ENCODE measurements around the gene CCDC138. TPM values are rescaled to one million over a fixed set of nuclear protein-coding genes. Genes with fewer than 3 reads are reported as not detected.
A peak's percentile ranks its signal among the peaks of the same experiment; 100 is the strongest.

The CCDC138 gene
- polyA plus RNA-seq, 4 donors: 10.7 to 18.6 (median 17.2) TPM

DNA sequence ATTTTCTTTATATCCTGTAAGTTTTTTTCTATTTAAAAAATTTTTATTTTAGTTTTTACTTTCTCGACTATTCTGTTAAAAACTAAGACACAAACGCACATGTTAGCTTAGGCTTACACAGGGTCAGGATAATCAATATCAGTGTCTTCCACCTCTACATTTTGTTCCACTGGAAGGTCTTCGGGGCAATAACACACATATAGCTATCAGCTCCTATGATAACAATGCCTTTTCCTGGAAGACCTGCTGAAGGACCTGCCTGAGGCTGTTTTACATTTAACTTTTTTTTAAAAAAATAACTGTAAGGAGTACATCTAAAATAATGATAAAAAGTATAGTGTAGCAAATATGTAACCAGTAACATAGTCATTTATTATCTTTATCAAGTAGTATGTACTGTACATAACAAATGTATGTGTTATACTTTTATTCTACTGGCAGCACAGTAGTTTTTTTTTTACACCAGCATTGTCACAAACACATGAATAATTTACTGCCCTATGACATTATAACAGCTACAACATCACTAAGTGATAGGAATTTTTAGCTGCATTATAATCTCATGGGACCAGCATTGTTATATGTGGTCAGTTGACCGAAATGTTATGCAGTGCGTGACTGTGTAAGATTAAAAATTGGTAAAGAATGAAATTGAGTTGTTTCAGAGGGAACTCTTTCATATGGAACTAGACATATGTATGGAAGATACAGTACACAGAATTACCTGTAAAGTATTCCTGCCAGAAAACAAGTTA is 37.9 kb downstream of the CCDC138 start:
- DNase-seq (ENCODE audit: low read depth in 4 of 4, low spot score in 3 of 4): no peak

DNA sequence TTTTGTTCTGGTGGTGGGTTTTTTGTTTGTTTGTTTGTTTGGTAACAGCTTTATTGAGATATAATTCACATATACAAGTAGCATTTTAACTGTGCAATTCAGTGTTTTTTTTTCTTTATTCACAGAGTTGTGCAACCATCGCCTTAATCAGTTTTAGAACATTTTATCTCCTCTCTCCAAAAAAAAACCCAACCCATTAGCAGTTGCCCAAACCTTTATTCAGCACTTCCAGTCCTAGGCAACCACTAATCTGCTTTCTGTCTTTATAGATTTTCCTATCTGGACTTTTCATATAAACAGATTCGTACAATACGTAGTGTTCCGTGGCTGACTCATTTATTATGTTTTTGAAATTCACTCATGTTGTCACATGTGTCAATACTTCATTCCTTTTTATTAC is 38.7 kb downstream of the CCDC138 start:
- no peak for DNase-seq (ENCODE audit: low read depth in 4 of 4, low spot score in 3 of 4)

DNA sequence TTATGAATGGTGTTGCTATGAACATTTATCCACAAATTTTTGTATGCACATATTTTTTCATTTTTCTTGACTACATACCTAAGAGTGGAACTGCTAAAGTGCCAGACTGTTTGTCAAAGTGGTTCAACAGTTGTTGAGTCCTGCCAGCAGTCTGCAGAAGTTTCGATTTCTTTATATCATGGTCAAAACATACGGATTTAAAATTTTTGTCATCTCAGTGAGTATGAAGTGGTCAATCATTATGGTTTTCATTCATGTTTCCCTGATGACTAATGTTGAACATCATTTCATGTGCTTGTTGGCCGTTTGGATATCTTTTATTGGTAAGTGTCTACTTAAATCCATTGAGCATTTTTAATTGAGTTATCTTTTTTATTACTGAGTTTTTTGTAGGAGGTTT is 39.2 kb downstream of the CCDC138 start:
- no peak for DNase-seq (ENCODE audit: low read depth in 4 of 4, low spot score in 3 of 4)

DNA sequence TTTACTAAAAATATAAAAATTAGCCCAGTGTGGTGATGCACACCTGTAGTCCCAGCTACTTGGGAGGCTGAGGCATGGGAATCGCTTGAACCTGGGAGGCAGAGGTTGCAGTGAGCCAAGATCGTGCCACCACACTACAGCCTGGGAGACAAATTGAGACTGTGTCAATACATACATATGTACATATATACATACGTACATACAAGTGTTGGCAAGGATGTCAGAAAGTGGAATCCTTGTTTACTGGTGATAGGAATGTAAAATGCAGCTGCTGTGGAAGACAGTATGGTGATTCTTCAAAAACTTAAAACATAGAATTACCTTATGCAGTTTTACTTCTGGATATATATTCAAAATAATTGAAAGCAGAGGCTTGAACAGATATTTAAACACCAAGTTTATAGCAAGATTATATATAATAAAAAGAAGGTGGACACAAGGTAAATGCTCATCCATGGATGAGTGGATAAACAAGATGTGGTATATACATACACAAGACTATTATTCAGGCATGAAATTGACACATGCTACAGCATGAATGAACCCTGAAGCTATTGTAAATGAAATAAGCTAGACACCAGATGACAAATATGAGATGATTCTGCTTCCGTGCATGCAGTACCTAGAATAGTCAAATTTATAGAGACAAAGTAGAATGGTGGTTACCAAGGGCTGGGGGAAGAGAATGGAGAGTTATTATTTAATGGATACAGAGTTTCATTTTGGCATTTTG is 43.2 kb downstream of the CCDC138 start:
- DNase-seq (ENCODE audit: low read depth in 4 of 4, low spot score in 3 of 4): no peak

DNA sequence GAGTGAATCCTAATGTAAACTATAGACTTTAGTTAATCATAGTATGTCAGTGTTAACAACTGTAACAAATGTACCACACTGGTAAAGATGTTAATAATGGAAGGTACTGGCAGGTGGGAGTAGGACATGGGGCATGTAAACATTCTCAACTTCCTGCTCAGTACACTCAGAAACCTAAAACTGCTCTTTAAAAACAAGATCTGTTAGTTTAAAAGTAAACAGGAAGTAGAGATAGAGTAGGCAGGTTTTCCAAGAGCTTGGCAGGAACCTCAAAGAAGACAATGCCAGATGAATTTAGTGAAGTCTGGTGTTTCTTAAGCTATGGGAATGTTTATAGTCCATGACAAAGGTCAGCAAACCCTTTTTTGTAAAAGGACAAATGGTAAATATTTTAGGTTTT is 46.6 kb downstream of the CCDC138 start:
- DNase-seq (ENCODE audit: low read depth in 4 of 4, low spot score in 3 of 4): no peak

DNA sequence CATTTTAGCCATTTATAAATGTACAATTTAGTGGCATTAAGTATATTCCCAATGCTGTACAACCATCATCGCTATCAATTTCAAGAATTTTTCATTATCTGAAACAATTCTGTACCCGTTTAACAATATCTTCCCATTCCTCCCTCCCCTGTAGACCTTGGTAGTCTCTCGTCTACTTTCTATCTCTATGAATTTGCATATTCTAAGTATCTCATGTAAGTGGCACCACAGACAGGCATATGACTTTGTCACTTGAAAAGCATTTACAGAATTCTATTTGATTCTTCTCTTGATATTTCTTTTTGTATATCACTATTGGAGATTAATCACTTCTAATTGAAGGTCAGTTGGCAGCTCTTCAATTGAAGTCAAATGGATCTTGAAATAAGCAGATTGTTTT is 48.0 kb downstream of the CCDC138 start:
- DNase-seq (ENCODE audit: low read depth in 4 of 4, low spot score in 3 of 4): no peak

DNA sequence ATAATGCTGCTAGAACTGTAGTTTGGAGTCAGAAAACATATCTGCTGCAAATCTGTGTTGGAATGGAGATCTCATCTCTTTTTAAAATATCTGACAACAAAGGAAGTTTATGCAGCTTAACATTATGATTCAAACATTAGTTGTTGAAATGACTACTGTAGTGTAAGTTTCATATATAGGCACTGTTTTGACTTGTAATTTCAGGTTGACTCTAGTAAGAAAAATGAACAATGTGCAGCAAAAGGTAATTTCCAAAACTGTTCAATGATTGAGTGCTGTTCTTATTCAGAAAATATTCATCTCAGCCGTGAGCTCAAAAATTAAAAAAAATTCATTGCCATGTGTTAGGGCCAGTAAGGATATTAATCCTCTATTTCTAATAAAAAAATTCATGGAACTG is 48.5 kb downstream of the CCDC138 start:
- no peak for DNase-seq (ENCODE audit: low read depth in 4 of 4, low spot score in 3 of 4)

DNA sequence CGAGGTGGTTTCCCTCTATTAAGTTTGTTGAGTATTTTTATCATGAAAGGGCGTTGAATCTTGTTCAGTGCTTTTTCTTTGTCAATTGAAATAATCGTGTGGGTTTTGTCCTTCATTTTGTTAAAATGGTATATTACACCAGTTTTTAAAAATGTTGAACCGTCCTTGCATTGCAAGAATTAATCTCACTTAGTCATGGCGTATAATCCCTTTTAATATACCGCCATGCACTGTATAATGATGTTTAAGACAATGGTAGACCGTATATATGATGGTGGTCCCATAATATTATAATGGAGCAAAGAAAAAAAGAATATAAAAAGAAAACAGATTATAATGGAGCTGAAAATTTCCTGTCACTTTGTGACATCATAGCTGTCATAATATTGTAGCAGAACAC is 50.6 kb downstream of the CCDC138 start:
- no peak for DNase-seq (ENCODE audit: low read depth in 4 of 4, low spot score in 3 of 4)

DNA sequence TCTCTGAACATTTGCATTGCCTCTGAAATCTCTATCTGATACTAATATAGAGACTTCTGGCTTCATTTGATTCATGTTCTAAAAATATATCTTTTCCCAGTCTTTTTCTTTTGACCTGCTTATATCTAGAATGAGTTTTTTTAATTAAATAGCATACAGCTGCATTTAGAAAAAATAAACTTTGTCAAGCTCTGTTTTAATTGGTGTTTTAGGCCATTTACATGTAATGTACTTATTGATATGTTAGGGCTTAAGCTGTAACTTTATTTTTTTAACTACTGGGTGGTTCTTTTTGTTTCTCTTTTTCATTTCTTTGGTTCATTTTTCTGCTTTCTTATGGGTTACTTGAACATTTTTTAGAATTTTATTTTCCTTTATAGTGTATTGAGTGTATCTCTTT is 54.9 kb downstream of the CCDC138 start:
- no peak for DNase-seq (ENCODE audit: low read depth in 4 of 4, low spot score in 3 of 4)

DNA sequence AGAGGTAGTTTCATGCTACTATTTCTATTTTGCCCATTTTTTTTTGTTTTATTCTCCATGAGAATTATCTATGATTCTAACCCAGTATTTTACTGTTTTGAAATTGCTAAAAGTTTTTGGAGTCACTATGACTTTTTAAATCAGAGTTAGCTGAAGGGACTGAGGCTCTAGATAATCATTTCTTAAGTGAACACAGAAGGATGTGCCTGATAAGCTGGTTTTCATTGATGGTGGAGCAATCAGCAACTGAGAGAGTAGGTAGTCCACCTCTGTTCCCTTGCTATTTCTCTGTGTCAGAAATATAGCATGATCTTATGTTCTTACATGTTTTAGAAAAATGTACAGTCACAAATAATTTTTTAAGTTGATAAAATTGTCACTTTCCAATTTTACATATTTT is 59.4 kb downstream of the CCDC138 start:
- DNase-seq (ENCODE audit: low read depth in 4 of 4, low spot score in 3 of 4): no peak

DNA sequence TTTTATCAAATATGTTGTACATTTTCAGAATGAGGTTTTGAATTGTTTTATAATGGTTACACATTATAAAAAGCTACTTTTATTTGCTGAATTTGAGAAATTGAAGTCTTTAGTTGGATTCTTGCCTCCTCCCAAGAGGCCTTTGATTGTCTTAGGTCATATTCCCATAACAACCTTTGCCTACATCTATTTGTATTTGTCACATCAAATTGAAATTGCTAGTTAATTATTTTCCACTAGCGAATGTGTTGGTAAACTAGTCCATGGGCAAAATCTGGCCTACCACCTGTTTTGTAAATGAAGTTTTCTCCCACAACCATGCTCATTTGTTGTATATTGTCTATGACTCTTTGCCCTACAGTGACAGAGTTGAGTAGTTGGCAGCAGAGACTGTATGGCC is 60.4 kb downstream of the CCDC138 start:
- DNase-seq (ENCODE audit: low read depth in 4 of 4, low spot score in 3 of 4): no peak

DNA sequence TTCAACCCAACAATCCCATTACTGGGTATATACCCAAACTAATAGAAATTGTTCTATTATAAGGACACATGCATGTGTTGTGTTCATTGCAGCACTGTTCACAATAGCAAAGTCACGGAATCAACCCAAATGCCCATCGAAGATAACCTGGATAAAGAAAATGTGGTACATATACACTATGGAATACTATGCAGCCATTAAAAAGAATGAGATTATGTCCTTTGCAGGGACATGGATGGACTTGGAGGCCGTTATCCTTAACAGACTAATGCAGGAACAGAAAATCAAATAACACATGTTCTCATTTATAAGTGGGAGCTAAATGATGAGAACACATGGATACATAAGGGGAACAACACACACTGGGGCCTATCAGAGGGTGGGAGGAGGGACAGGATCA is 65.8 kb downstream of the CCDC138 start:
- no peak for DNase-seq (ENCODE audit: low read depth in 4 of 4, low spot score in 3 of 4)

DNA sequence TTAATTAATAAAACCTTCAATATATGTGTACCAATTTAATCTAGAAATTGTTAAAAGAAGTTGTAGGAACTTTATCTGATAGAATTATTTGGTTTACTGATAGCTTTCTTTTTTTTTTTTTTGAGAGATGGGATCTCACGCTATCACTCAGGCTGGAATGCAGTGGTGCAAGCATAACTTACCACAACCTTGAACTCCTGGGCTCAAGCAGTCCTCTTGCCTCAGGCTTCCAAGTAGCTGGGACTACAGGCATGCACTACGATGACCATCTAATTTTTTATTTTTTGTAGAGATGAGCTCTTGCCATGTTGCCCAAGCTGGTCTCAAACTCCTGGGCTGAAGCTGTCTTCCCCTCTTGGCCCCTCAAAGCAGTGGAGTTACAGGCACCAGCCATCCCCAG is 66.8 kb downstream of the CCDC138 start:
- no peak for DNase-seq (ENCODE audit: low read depth in 4 of 4, low spot score in 3 of 4)

DNA sequence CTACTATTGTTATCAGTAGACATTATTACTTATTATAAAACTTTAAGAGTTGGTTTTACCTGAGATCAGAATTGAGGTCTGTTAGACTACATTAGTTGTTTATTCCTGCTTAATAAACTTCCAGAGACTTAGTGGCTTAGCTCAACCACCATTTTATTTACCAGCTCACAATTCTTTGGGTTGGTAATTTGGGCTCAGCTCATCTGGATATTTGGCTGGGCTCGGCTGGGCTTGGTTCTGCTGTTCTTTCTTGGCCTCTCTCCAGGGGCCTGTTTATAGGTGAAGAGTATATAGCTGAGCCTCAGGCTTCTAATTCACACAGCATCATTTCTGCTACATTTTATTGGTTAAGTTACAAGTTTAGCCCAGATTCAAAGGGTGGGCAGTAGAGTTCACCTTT is 67.9 kb downstream of the CCDC138 start:
- no peak for DNase-seq (ENCODE audit: low read depth in 4 of 4, low spot score in 3 of 4)

DNA sequence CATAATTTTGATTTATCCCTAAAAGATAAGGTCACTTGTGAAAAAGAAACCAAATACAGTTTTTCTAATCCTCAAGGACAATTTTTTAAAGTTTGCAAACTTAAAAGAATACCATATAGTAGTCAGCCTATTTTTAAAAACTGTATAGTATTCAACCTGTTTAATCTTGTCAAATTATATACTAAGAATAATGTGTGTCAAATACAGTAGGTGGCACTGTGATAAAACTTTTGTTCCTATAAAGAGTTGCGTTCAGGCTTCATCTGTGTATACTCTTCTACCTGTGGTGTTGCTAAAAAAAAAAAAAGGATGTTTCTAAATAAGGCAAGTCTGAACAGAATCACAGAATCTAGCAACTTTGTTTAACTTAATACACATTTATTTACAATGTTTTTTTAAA is 68.6 kb downstream of the CCDC138 start:
- DNase-seq (ENCODE audit: low read depth in 4 of 4, low spot score in 3 of 4): peak in 2 of 4 donors; percentile 2 to 10

DNA sequence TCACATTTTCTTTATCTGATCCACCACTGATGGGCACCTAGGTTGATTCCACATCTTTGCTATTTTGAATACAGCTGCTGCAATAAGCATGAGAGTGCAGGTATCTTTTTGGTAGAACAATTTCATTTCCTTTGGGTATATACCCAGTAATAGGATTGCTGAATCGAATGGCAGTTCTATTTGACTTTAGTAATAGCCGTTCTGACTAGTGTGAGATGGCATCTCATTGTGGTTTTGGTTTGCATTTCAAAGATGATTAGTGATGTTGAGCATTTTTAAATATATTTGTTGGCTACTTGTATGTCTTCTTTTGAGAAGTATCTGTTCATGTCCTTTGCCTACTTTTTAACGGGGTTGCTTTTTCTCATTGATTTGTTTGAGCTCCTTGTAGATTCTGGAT is 72.3 kb downstream of the CCDC138 start:
- no peak for DNase-seq (ENCODE audit: low read depth in 4 of 4, low spot score in 3 of 4)

DNA sequence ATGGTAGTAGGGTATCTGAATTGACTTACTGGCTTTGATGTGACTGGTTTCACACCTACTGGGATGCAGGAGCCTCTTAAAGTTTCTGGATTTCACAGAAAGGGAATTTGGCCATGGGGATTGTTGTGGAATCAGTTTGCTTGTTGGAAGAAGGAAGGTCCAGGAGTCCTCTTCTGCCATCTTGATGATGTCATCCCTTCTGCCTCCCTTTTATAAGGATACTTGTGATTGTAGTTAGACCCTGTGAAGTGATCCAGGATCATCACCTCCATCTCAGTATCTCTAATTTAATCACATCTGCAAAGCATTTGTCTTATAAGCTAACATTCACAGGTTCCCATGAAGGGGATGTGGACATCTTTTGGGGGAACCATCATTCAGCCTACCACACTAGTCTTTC is 79.5 kb downstream of the CCDC138 start:
- no peak for DNase-seq (ENCODE audit: low read depth in 4 of 4, low spot score in 3 of 4)

DNA sequence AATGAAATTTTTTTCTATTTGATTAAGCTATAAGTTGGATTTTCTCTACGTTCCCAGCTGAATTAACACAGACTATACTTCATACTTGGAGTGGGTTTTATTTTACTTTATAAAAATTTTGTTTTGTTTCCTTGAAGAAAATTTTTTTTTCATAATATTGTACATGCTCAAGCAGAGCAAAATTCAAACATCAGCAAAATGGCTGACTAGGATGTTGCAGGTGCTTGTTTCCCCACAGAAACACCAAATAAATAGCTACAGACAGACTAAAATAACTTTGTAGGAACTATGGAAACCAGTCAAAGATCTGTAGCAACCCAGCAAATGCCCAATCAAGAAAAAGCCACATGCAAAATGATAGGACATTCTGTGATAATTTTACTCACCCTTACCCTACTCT is 82.3 kb downstream of the CCDC138 start:
- DNase-seq (ENCODE audit: low read depth in 4 of 4, low spot score in 3 of 4): no peak

DNA sequence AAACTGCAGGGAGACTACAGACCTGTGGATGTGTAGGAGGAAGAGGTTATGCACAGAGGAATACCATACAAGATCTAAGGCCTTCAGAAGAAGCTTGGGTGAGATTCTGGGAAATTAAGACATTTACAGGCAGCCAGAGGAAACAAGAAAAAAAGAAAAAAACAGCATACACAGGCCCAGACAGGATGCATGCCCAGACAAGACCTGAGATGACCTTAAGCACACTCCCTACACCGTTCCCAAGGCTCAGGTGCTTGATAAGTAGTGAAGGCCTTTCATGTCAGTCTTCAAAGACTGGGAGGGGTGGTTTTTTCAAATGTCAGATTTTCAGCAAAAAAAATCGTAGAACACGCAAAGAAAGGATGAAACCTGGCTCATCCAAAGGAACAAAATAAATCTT is 83.0 kb downstream of the CCDC138 start:
- DNase-seq (ENCODE audit: low read depth in 4 of 4, low spot score in 3 of 4): no peak

DNA sequence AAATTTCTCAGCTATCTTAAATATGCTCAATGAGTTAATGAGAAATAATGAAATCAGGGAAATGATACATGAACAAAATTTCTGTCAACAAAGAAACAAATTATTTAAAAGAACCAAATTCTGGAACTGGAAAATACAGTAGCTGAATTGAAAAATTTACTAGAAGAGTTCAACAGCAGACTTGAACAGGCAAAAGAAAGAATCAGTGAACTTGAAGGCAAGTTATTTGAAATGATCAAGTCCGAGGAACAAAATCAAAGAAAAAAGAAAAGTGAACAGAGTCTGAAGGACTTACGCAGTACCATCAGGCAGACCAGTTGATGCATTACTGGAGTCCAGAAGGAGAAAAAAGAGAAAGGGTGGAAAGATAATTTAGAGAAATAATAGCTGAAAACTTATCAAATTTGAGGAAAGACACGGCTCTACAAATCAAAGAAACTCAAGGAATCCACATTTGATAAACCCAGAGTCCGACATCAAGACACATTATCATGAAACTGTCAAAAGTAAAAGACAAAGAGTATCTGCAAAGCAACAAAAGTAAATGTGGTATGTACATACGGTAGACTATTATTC is 83.6 kb downstream of the CCDC138 start:
- DNase-seq (ENCODE audit: low read depth in 4 of 4, low spot score in 3 of 4): no peak

DNA sequence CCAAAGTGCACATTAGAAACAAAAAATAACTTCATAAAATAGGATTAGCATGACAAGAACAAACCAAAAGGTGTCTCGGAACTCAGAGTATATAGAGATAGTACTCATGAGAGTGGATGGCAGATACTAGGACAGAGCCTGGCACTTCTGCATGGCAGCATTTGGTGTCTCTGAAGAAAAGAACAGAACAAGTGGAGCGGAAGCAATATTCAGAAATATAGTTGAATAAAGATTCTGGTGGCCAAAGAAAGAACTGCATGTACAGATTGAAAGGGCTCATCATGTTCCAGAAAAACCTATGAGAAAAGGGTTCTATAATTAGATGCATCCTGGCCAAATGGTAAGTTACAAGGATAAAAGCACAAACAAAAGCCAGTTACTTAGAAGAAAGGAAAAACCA is 90.9 kb downstream of the CCDC138 start:
- no peak for DNase-seq (ENCODE audit: low read depth in 4 of 4, low spot score in 3 of 4)

DNA sequence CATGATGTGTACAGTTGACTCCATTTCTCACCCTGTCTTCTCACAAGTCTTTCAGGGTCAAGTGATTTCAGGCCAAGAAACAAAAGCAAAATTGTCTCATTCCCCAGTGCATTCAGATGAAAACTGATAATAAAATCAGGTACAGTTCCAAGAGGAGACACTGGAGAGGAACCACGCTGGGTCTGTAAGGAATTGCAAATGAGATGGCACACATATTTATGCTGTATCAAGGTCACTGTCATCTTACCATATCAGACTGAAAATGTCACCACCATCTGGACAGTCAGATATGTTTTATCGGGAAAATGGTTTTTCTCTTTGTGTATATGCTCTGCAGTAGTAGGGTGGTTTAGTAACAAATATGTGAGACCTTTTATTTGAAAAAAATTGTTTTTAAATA is 91.7 kb downstream of the CCDC138 start:
- no peak for DNase-seq (ENCODE audit: low read depth in 4 of 4, low spot score in 3 of 4)

All from left renal pelvis (tissue), 4 donors.